ENCODE data around the gene NOPCHAP1.
"Not testable (repeated sequence)": the region's sequence is repeated elsewhere in the genome, so short reads cannot be mapped to it uniquely, and the experiment has no call there.

Gene NOPCHAP1

GRCh38 chr12:104986022-104986941, at the start of gene NOPCHAP1:
NOPCHAP1 (plus strand) TSS chr12:104986316; CDS start chr12:104986353, 37 bp downstream.
- DNase-seq: peak; percentile 77 to 89

- no peak for DNase-seq
Measured at GRCh38 chr12:104938371-104938770, 47.7 kb upstream of the NOPCHAP1 start.

GRCh38 chr12:104939089-104939488, 47.0 kb upstream of the NOPCHAP1 start:
- DNase-seq: no peak

- DNase-seq: no peak
Measured at GRCh38 chr12:104941454-104941853, 44.7 kb upstream of the NOPCHAP1 start.

- no peak for DNase-seq
Measured at GRCh38 chr12:104942075-104942474, 44.0 kb upstream of the NOPCHAP1 start.

- not testable (repeated sequence) for DNase-seq
Measured at GRCh38 chr12:104943401-104943800, 42.7 kb upstream of the NOPCHAP1 start.

GRCh38 chr12:104944252-104944651, 41.9 kb upstream of the NOPCHAP1 start:
- DNase-seq: no peak

- not testable (repeated sequence) for DNase-seq
Measured at GRCh38 chr12:104948716-104949115, 37.4 kb upstream of the NOPCHAP1 start.

GRCh38 chr12:104951759-104952509, 34.2 kb upstream of the NOPCHAP1 start:
- DNase-seq: no peak

- no peak for DNase-seq
Measured at GRCh38 chr12:104952816-104953215, 33.3 kb upstream of the NOPCHAP1 start.

GRCh38 chr12:104953323-104953722, 32.8 kb upstream of the NOPCHAP1 start:
- no peak for DNase-seq

GRCh38 chr12:104955703-104956102, 30.4 kb upstream of the NOPCHAP1 start:
- DNase-seq: no peak

- no peak for DNase-seq
Measured at GRCh38 chr12:104956870-104957718, 29.0 kb upstream of the NOPCHAP1 start.

GRCh38 chr12:104957719-104958000, 28.5 kb upstream of the NOPCHAP1 start:
- no peak for DNase-seq

- peak; percentile 47 to 51 for DNase-seq
Measured at GRCh38 chr12:104958001-104958804, 27.9 kb upstream of the NOPCHAP1 start, which contains the start of gene SLC41A2. SLC41A2 (minus strand) TSS chr12:104958290; CDS start chr12:104928527, 29,763 bp downstream.

GRCh38 chr12:104958805-104959334, 27.2 kb upstream of the NOPCHAP1 start:
- no peak for DNase-seq

GRCh38 chr12:104959335-104959841, 26.7 kb upstream of the NOPCHAP1 start:
- no peak for DNase-seq

GRCh38 chr12:104960464-104960863, 25.7 kb upstream of the NOPCHAP1 start:
- DNase-seq: no peak

- no peak for DNase-seq
Measured at GRCh38 chr12:104963757-104964156, 22.4 kb upstream of the NOPCHAP1 start.

- peak in 1 of 2 donors; percentile 15 for DNase-seq
Measured at GRCh38 chr12:104964167-104964855, 21.8 kb upstream of the NOPCHAP1 start.

GRCh38 chr12:104964856-104965205, 21.3 kb upstream of the NOPCHAP1 start:
- DNase-seq: no peak

Measured in hippocampal formation (tissue), 2 donors.